T-helper 2 cell (primary cell): ENCODE measurements around the gene RALB.
"Not testable (repeated sequence)": the region's sequence is repeated elsewhere in the genome, so short reads cannot be mapped to it uniquely, and the experiment has no call there.

Source experiments
- DNase-seq, 5 experiments: peaks; one replicate each; pipeline versions ENCODE4 v3.0.0 to v3.0.0-alpha.2; 2012 to 2022

Gene RALB

DNA sequence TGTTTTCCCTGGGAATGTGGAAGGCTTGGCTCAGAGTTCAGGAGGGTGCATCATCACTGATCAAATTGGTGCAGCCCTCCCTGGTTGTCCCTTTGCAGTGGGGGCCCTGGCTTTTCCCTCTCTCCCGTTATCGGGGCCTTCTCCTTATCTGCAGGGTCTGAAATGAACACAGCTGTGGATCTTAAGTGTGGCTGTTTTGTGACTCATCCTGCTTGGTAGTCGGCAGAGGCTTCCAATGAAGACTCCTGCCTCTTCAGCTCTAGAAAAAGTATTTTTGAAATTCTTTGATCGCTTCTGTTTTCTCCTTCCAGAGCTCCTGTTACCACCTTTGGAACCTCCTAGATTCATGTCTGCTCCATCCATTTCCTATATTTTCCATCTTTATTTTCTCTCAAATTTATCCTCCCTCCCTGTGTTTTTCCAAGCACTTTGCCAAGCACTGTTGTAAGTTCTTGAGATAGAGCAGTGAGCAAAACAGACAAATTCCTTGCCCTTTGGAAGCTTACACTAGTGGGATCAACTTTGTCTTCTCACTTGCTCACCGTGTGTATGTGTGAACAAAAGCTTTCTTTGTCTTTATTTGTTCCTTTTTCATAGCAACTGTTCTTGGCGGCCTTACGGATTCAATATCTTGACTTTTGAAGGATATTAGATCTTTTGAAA, 45.7 kb downstream of the RALB start:
- DNase-seq, result no peak

DNA sequence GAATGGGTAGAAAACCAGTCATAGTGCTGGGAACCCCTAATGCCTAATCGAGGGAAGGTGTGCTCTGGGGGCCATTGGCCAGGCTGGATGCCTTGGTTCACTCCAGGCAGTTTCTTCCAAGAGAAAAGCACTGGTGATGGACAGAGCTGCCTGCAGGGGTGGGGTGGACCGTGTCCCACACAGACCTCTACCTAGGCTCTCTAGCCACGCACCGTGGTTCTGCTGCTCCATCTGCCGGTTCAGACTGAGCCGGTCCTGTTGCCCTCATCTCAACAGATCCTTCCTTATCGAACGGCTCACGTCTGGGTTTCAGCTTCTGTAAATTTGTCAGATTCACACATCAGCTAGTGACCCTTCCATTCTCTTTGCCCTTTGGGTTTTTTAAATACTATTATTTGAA, 46.4 kb downstream of the RALB start:
- no peak for DNase-seq

DNA sequence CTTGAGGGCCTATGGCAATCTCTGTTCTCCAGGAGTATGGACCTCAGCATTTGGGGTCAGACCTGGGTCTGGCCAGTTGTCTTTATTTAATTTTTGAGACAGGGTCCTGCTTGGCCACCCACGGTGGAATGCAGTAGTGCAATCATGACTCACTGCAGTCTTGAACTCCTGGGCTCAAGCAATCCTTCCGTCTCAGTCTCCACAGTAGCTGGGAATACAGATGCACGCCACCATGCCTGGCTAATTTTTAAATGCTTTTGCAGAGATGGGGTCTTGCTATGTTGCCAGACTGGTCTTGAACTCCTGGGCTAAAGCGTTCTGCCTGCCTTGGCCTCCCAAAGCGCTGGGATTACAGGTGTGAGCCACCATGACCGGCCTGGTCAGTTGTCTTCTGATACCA, 46.9 kb downstream of the RALB start:
- DNase-seq, result no peak

DNA sequence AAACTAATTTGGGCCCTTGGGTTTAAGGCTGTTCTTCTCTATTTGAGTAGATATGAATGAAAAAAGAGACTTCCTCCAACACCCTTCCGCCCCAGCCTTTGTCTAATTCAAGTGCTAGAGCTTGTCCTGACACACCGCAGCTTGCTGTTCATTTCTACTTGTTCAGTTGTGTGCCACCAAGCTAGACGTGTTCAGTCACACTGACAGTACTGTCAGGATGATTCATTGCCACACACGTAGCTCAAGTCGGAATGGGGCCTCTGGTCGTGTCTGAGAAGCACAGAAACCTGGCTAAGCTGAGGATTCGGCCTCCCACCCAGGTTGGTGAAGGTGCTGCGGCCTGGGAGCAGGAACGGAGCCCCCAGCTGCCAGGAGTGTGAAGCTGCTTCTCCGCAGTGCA, 47.7 kb downstream of the RALB start:
- DNase-seq, result no peak

DNA sequence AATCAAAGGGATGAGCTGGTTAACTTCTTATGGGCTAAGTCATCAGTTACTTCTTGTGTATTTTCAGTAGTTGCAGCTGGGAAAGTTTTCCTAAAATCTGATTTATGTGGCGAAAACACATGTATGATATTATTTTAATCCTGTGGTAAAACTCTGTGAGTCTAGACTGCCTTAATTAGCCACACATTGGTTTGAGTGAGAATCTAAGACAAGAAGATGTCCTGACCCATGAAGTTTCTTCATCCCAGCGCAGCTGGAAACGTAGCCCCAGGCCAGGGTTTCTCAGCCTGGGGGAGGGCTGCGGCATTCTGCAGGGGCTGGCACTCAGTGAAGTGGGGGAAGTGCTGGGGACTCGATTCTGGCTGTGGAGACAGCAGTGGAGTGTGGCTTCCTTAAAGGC, 48.6 kb downstream of the RALB start:
- no peak for DNase-seq

DNA sequence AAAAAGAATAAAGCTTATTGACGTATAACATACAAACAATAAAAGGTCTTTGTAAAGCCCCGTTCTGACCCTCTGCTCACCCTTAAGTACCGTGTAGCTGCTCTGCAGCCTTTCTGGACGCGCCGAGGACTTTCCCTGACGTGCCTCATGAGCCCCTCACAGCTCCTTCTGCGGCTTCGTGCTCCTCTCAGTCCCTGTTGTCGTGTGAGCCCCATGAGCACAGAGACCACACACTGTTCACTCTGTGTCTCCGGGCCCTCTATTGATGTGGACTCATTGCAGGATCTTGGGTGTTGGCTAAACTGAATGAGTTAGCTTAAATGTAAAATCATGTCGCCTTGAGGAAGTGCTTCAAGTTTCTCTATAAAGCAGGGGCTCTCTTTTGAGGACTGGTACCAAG, 49.6 kb downstream of the RALB start:
- no peak for DNase-seq

DNA sequence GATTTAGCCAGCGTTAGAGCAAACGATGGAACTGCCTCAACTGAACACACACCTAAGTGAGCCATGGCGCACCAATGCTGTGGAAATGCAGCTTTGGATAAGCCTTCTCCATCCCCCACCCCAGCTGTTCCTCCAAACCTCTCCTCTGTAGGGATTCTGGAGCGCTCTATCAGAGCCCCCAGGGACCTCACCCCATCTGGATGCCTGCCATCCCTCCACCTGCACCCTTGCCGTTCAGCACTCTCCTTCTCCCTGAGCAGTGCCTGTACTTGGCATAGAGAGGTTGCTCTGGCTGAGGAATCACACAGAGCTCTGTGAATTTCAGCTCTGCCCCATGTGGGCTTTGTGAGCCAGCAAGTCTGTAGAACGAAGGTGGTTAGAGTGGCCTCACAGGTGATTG, 50.5 kb downstream of the RALB start:
- DNase-seq, result no peak

DNA sequence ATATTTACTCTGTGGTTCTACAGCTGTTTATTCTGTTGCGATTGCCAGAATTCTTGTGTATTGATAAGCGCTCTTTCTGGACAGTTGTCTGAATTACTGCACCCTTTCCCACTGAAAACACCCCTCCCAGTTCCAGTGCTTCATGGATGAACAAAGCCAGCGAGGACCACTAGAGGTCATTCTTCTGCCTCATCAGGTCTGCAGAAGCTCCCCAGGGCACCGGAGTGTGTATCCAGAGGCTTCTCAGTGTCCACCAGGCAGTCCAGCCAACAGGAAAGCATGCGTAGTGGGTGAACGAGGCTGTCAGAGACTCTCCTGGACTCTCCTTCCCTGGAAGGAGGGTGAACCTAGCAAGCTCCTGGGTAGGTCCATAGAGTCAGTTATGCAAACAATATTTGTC, 52.6 kb downstream of the RALB start:
- DNase-seq, result no peak

DNA sequence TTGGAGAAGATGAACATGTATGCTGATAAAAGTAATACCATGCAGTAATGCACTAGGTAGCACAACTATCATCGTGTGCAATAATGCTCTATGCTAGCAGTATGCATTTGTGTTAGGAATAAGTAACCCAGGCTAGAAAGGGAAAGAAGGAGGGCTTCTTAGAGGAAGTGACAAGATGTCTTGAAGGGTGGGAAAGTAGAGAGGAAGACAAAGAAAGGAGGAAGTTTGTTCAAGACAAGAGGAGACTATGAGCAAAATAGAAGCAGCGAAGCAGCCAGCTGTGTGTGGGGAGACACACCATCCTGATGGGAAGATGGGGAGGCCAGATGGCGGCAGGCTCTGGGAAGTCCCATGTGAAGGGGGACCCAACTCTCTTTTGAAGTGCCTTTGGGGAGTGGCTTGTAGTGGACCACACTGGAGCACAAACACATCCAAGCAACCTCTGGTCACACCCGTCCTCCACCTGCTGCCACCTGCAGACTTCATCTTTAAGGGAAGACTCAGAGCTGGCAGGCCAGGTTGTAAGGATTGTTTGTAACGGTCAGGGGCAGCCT, 53.4 kb downstream of the RALB start:
- no peak for DNase-seq

DNA sequence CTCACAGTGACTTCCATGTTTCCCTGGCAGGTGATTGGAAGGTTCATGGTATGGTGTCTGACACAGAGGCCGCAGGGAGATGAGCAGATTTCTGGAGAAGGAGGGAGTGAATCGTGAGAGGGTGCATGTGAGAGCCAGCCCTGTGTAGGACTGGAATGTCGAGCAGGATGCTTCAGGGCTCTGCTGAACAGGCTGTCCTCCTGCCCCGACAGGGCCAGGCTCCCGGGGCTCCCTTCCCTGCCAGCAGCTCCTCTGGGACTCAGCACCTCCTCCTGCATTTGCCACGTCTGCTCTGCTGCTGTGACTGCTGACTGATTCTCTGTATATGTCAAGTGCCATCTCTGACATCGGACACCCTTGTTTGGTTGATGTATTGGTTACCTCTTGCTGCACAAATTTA, 54.8 kb downstream of the RALB start:
- DNase-seq, result no peak

DNA sequence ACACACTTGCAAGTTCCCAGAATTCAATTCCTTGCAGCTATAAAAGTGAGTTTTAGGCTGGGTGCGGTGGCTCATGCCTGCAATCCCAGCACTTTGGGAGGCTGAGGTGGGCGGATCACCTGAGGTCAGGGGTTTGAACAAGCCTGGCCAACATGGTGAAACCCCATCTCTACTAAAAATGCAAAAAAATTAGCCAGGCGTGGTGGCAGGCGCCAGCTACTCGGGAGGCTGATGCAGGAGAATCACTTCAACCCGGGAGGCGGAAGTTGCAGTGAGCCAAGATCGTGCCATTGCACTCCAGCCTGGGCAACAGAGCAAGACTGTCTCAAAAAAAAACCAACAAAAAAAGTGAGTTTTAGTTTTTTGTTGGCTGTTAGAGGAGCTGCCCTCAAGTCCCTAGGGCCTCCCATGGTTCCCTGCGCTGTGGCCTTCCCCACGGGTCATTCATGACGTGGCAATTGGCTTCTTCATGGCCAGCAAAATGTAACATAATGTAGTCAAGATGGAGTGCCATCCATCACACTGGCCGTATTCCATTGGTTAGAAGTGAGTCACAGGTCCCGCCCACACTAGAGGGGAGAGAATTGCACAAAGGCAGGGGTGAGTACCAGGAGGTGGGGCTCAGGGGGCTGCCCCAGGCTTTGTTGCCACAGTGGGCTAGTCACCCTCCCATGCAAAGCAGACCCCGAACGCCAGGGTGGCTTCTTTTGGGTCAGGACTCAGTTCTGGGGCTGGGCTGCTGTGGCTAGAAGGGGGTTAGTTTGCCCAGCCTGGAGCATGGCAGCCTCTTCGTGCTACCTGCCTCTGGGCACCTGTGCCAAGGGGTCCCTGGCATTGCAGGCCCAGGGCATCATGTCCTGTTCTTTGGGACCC, 55.6 kb downstream of the RALB start:
- no peak for DNase-seq

DNA sequence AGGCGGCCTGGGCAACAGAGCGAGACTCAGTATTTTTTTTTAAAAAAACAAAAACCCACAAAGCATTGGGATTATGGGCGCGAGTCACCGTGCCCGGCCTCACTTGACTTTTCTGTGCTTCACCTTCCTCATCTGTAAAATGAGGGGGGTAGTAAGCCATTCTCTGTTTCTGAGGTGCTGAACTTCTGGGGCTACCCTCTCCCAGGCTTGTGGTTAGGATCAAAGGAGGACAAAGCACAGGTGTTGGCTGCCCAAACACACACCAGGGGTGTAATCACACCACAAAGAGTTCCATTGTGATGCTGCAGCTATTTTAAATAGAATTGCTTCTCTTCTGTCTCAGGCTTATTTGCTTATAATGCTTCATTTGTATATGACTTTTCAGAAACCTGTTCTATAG, 57.5 kb downstream of the RALB start:
- DNase-seq, result no peak

DNA sequence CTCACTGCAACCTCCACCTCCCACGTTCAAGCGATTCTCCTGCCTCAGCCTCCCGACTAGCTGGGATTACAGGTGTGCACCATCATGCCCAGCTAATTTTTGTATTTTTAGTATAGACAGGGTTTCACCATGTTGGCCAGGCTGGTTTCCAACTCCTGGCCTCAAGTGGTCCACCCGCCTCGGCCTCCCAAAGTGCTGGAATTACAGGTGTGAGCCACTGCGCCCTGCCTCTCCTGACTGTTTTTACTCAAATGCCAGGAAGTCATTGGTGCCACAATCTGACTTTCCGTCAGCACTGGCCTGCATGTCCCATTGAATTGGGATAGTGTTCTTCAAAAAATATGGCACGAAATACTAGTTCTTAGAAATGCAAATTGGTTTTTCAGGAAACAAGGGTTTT, 58.2 kb downstream of the RALB start:
- DNase-seq, result not testable (repeated sequence)

DNA sequence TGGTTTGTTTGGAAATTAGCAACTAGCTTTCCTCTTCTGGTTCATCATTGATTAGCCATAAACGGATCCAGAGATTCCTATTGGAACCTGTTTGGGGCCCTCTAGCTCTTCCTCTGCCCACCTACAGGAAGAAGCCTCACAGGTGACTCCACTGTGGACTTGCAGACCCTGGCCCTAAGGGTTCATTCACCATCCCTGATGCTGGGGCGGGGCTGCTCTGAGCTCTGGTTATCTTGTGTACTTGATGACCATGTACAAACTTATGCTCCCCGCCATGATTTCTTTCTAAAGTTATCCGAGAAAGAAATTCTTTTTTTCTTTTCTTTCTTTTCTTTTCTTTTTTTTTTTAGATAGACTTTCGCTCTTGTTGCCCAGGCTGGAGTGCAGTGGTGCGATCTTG, 59.4 kb downstream of the RALB start:
- DNase-seq, result no peak

DNA sequence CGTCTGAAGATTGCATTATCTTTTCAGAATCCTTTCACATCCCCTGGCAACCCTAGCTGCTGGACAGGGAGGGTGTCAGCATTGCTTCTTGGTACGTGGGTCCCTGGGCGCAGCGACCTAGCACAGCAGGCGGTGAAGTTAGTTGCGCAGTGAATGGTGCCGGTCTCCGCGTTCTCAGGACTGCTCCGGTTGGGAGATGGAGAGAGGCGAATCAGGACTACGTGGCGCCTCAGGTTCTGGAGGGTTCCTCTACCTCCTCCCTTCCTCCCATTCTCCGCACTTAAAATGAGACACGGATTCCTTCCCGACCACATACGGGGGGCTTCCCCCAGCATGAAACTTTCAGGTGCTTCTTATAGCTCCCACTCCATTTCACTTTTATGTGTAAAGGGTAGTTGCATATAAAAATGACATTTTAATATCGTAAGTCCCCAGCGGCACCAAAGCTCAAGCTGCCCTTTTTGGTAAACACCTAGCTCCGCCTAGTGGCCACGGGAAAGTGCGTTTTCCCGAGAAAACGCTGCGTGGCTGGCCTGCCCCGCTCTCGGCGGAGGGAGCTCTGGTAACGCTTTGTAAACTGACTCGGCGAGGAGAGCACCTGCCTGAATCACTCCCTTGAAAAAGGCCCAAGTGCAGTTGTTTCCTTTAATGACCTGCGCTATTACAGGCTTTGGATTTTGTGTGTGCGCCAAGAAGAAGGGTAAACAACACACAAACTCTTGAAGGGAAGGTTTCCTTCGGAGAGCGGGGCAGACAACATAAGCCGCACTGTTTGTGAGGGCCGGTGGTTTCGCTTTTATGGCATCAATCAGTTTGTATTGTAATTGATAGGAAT, 60.4 kb downstream of the RALB start:
- peak; percentile 31 to 85 (median 49) for DNase-seq

DNA sequence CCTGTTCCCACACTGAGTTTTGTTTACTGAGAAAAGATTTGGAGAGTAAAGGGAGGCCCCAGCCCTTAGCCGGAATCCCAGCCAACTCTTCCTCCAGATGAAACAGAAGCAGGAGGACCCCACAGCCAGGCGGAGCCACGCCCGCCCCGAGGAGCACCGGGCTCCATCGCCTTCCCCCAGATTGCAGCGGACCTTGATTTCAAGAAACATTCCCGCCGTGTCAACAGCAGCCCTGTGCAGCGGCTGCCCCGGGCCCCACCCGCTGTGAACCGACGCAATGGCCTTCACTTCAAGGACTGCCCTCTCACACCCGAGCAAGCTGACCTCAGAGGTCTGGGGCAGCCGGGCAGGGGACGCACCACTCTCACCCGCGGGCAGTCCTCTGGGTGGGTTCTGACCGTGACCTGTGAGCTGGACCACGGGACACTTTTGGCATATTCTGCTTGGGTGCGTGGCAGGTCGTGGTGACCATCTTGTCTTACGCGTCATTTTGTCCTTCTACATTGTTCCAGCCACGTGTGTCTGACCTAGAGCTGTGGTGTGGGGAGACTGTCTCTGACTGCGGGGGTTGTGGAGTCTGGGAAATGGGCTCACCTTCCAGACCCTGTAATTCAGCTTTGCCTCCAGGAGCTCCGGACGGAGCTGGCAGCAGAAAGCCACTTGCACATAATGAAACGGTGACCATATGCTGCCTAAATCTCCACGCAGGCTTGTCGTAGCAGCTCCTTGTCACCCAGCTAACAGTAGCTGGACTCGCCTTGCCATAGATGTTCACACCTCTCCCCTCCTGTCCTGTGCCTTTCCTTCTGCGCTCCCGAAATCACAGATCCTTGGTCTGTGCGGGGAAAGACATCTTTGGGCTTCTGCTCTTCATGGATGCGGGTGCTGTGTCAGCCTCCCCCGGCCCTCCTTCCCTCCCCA, 61.3 kb downstream of the RALB start:
- no peak for DNase-seq

DNA sequence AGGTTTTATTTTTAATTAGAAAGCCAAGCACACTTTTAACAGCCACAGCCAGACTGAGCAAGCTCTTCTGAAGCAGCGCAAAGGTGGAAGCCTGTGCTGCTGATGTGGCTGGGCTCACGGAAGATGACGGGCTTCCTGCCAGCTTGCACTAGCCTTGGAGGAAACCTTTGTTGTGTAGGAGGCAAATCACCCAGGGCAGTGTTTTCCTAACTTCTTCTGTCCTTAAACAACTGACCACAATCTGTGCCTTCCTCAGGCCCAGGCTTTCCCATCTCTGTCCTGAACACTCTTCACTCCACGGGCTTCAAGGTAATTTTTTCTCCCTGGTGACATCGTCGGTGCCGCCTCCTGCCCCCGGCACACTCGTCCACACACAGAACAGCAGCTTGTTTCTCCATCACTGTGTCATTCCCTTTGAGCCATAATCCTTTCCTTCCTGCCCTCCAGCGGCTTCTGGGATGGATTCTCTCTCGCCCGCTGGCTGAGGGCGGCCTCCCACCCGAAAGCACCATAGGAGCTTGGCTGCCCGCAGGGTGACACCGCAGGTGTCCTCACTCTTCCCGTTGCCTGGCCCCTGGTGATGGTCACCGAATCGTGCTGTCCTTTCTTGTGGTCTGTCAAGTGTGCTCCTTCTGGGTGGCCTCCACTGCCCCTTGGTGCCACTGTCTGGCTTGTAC, 62.2 kb downstream of the RALB start:
- peak in 1 of 5 experiments; percentile 59 for DNase-seq

DNA sequence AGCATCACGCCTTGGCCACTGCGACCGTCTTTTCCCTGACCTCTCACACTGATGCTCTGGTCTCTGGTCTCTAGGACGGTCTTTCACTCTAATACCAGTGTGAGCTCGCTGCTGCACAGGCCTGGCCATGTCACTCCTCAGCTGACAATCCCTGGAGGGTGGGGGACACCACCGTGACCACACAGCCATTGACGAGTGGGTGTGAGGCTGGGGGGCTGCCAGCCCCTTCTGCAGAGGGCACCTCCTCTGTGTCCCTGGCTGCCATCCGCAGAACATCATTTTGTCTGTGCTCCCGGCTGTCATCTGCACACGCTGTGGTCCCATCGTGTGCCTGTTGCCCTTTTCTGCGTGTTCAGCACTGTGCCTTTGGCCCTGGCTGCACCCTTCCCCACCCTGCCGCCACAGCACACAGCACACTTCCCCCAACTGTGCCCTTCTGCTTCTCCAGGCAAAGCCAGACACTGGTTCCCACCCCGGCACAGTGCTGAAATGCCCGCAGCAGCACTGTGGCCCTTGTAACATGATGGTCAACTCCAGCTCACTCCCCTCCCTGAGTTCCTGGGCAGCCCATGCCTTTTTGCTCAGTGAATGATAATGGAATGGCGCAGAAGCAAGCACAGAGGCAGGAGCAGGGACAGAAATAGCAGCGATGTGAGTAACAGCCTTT, 62.8 kb downstream of the RALB start:
- DNase-seq, result no peak

DNA sequence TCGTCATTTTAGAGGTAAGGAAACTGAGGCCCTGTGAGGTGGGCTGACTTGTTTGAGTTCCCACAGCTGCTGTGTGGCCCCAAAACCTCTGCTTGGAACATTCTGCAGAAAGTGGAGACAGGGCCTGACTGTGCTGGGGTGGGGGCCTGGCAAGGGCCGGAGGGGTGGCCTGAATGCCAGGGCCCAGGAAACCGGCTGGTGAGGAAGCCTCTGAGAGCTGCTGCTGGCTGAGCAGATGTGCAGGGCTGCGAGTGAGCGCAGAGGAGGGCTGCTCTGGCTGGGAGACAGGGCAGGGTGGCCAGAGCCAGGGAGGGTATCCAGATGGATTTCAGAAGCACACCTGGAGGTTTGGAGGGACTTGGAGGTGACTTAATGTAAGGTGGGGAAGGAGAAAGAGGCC, 63.4 kb downstream of the RALB start:
- no peak for DNase-seq

DNA sequence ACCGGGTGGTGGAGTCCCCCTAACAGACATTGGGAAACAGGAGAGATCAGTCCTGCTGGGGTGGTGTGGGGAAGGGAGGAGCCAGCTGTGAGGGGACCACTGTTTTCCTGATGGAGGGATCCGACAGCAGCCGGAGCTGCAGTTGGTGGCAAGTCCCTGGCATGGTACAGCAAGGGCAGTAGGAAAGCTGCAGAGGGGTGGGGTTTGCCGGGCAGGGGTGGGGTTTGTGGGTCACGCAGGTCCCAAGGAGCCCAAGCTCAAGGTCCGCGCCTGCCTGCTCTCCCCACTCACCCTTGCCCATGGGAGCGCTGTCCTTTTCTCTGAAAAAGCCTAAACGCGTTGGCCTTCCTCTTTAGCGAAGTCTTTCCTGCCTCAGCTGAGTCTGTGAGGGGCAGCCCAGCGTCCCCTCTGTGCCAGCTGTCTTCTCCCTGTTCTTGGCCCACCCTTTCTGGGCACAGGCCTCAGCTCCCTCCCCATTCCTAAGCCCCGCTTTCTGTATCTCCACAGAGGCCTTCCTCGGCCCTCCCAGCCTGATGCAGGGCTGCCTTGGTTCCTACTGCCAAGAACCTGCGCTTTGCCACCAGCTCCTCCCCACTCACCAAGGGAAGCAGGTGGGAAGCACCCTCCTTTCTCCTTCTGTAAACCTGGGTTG, 64.0 kb downstream of the RALB start:
- no peak for DNase-seq
